Stimulated activated naive CD8-positive, alpha-beta T cell treated with anti-CD3 and anti-CD28 coated beads, Interleukin-15, Interleukin-2, amounts not matched to agents 100 ng/mL and 50 ng/mL, for 24 hours (primary cell): ENCODE data around the gene CSGALNACT2.

Source experiments
- H3K27ac Mint-ChIP-seq: one replicate; pipeline ENCODE4 v1.8.0; 2021; ENCODE audit warnings: mild to moderate bottlenecking, mixed read lengths
- H3K27me3 Mint-ChIP-seq: one replicate; pipeline ENCODE4 v1.8.0; 2021; ENCODE audit warnings: mixed read lengths
- H3K36me3 Mint-ChIP-seq: one replicate; pipeline ENCODE4 v1.8.0; 2021; ENCODE audit warnings: low read depth, mixed read lengths
- H3K4me1 Mint-ChIP-seq: one replicate; pipeline ENCODE4 v1.8.0; 2021; ENCODE audit warnings: low read depth, mixed read lengths
- H3K4me3 Mint-ChIP-seq: one replicate; pipeline ENCODE4 v1.8.0; 2021; ENCODE audit warnings: mild to moderate bottlenecking, mixed read lengths
- H3K9me3 Mint-ChIP-seq: one replicate; pipeline ENCODE4 v1.8.0; 2021; ENCODE audit warnings: mixed read lengths

The CSGALNACT2 gene

DNA sequence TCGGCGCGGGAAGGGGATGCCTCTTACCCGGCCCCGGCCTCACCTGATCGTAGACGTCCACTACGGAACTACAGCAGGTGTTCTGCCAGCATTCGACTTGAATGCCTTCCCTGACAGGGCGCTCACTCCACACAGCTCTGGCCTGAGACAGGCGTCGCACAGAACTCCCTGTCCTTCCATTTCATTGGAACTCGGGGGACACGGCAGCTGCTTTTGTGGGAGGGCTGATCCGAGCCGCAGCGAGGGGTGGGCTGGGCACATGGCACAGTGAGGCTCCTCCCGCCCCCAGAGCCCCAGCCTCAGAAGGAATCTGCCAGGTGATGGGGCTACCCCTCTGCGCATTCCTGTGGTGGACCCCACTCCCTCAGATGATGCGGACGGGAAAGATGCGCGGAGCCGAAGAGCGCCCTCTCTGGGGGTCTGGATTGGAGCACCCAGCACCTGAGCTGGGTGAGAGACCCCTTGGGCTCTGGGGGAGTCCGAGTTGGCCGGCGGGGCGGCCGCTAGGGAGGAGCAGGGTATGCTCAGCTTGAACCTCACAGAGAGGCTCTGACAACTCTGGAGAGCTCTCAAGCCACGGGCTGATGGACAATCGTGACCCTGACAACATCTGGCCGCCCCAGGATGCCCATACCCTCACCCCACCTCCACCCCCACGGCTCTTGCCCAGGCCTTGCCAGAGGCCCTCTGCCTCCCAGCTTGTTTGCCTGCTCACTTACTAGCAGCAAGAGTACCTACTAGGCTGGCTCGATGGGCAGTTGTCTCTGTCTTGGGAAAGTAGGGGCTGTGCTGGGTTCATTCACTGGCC, 92.1 kb downstream of the CSGALNACT2 start:
- Mint-ChIP-seq H3K36me3 (no peaks in the 10 kb centered on the region), H3K4me1 (peaks cover 51% of the 10 kb centered on the region), H3K27ac (no peak overlapping the region), H3K4me3 (no peak overlapping the region), H3K9me3 (no peaks in the 10 kb centered on the region), H3K27me3 (peaks cover 14% of the 10 kb centered on the region)

DNA sequence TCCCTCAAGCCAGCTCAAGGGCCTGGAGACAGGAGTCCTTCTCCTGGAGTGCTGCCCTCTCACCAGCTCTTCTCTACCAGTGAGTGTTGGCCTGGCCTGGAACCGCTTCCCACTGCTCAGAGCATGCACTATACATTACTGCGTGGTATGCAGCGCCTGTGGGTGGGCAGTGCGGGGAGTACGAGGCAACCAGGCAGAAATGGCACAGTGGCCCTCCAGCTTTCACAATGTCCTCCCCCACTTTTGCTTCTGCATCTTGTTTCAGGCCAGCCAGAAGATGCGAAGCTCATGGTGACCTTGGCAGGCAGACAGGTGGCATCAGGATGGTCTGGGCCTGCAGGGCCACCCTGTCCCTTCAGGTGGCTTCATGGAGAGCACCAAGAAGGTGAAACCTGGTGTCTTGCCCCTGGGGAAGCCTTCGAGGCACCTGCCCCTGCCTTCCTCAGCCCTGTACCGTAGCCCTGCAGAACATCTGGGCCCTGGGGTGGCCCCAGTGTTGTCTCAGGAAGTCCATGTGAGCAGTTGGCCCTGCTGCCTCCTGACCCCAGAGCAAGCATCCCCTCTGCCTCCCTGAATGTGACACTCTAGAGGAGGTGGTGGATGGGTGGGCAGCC, 92.8 kb downstream of the CSGALNACT2 start:
- peaks cover 43% of the 10 kb centered on the region for H3K4me1 Mint-ChIP-seq
- no peak overlapping the region for H3K27ac Mint-ChIP-seq
- H3K36me3 Mint-ChIP-seq: no peaks in the 10 kb centered on the region
- peaks cover 14% of the 10 kb centered on the region for H3K27me3 Mint-ChIP-seq
- no peaks in the 10 kb centered on the region for H3K9me3 Mint-ChIP-seq
- H3K4me3 Mint-ChIP-seq: no peak overlapping the region

DNA sequence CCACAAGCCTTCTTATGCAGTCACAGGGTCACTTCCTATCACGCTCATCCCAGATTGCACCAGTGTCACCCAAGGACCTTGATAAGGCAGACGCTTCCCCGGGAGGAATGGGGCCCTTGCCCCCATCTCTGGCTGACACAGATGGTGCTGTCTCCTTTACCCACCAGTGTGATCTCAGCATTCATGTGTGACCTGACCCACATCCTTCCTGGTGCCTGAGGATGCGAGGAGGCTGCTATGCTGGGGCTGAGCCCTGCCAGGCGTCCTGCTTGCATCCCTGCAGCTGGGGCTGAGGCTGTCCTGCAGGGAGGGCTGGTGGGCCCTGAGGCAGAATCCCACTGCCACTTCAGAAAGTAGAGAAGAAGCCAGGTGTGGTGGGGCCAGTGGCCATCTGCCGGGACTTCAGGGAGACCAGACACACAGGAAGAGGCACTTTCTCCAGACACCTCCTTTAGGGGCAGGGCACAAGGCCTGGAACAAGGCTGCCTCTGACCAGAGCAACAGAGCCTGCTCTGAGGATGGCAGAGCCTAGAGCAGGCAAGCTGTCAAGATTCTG, 93.4 kb downstream of the CSGALNACT2 start:
- Mint-ChIP-seq H3K36me3 (no peaks in the 10 kb centered on the region), H3K4me3 (no peak overlapping the region), H3K27me3 (peaks cover 14% of the 10 kb centered on the region), H3K4me1 (peaks cover 38% of the 10 kb centered on the region), H3K27ac (no peak overlapping the region), H3K9me3 (no peaks in the 10 kb centered on the region)

DNA sequence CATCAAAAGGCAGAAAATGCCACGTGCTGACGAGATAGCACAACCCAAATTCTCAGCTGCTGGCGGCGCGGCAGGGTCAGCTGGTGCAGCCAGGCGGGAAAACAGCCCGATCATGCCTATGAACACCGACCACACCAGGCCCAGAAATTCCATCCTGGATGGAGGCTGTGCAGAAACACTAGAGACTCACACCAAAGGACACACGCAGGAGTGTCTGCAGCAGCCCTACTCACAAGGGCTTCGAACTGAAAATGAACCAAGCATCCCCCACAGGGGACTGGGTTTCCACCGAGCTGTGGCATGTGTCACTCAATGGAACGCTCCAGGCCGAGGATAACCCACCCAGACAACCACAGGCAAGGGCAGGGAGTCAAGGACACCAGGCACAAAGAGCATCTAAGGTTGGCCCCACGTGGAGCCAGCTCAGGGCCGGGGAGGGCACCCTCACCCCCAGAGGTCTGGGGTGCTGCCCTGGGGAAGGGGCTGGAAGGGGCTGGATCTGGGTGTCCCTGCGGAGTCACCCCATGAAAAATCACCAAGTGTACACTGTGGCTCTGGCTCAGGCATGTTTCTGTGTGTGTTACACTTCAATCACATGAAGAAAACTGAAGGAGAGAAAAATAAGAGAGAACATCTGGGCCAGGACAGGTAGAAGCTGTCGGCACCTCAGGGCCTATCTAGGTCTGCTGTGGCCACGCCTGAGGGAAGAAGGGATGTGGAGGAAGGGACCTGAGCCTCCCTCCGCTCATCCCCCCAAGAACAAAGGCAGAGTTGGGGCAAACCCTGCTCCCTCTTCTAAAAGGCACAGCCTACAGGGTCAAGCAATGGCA, 95.6 kb downstream of the CSGALNACT2 start:
- Mint-ChIP-seq H3K27me3 (peaks cover 3% of the 10 kb centered on the region), H3K36me3 (no peaks in the 10 kb centered on the region), H3K27ac (no peak overlapping the region), H3K9me3 (no peaks in the 10 kb centered on the region), H3K4me3 (no peak overlapping the region), H3K4me1 (peaks cover 18% of the 10 kb centered on the region)

DNA sequence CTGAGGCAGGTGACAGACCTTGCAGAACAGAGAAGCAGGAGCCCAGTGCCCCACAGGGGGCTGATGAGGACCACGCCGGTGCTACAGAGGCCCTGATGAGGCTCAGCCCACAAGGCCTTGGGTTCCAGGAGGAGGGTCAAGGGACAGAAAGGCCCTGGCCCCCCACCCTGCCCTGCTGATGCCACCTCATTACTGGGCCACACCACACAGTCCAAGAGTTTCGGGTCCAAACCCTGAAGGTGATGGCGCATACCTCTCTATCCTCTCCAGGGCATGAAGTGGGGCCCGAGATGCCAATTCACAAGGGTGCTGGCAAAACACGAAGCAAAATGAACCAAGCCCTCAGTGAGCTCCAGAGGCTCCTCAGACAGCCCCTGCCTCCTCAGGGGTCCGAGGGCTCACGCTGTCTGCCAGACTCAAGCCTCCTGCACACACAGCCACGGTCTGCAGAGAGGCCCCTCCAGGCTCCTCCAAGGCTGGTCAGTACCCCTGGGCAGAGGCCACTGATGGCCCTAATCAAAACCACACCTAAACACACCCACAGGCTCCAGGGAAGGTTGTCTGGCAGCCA, 96.3 kb downstream of the CSGALNACT2 start:
- Mint-ChIP-seq H3K27me3 (no peaks in the 10 kb centered on the region), H3K27ac (no peak overlapping the region)

More for the DNA sequence above, 96.3 kb downstream of the CSGALNACT2 start:
- H3K4me3 Mint-ChIP-seq: no peak overlapping the region
- peaks cover 14% of the 10 kb centered on the region for H3K4me1 Mint-ChIP-seq
- no peaks in the 10 kb centered on the region for H3K36me3 Mint-ChIP-seq
- H3K9me3 Mint-ChIP-seq: peaks cover 6% of the 10 kb centered on the region
